Measurements from ENCODE around the gene ITPA. TPM values are rescaled to one million over a fixed set of nuclear protein-coding genes. Genes with fewer than 3 reads are reported as not detected.

ITPA gene
- total RNA-seq, 1 experiment from 2014 or later, result 77.3 TPM

DNA sequence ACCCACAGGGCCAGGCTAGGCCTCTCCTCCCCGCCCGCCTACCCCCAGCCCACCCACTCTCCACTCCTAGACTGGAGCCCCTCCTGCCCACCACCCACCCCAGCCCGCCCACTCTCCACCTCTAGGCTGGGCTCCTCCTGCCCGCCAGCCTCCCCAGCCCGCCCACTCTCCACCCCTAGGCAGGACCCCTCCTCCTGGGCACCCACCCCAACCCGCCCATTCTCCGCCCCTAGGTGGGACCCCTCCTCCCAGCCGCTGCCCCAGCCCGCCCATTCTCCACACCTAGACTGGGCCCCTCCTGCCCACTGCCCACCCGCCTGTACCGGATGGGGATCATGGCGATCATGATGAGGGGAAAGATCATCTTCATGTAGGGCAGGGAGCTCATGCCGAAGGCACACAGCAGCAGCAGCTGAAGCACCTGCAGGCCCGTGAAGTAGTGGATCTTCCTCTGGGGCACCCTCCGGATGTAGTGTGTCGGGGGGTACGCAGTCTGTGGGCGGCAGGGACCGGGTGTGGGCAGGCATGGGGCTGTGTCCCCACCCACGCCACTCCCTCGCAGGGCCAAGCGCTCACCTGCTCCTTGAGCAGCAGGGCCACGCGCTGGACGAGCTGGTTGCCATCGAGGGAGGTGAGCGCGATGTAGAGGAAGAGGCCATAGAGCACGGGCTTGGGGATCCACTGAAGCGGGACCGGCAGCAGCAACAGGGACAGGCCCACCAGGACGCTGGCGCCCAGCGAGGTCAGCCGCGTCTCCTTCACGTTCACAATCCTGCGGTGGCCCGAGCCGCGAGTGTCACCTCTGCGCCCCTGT lies 18.8 kb downstream of the ITPA start:
- peaks cover 0 to 7% of the 10 kb centered on the region in 2 experiments; a peak in 2 of 4 replicates for H3K36me3 ChIP-seq (ENCODE audit: control insufficient read depth in 1 of 2, insufficient read depth in 2 of 2, low read length in 2 of 2)
- H3K9me2 ChIP-seq (ENCODE audit: insufficient read depth), result no peaks in the 10 kb centered on the region
- TF ChIP-seq ZNF274 (IDR thresholded peaks at IDR 0.05; ENCODE audit: low read depth, low read length) (no peak), CEBPB (IDR thresholded peaks at IDR 0.05; ENCODE audit: low read depth) (no peak), EGR1 (IDR thresholded peaks at IDR 0.05; ENCODE audit: low read depth) (no peak), ZFX (IDR thresholded peaks at IDR 0.05) (no peak), SRF (IDR thresholded peaks at IDR 0.05; ENCODE audit: low read depth) (no peak), POLR2A (IDR thresholded peaks at IDR 0.05; ENCODE audit: borderline replicate concordance, extremely low read depth, insufficient read depth, insufficient read length) (no peak), SIN3A (IDR thresholded peaks at IDR 0.05; ENCODE audit: low read depth) (no peak)
- TF ChIP-seq, protein P1, sequence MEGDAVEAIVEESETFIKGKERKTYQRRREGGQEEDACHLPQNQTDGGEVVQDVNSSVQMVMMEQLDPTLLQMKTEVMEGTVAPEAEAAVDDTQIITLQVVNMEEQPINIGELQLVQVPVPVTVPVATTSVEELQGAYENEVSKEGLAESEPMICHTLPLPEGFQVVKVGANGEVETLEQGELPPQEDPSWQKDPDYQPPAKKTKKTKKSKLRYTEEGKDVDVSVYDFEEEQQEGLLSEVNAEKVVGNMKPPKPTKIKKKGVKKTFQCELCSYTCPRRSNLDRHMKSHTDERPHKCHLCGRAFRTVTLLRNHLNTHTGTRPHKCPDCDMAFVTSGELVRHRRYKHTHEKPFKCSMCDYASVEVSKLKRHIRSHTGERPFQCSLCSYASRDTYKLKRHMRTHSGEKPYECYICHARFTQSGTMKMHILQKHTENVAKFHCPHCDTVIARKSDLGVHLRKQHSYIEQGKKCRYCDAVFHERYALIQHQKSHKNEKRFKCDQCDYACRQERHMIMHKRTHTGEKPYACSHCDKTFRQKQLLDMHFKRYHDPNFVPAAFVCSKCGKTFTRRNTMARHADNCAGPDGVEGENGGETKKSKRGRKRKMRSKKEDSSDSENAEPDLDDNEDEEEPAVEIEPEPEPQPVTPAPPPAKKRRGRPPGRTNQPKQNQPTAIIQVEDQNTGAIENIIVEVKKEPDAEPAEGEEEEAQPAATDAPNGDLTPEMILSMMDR (IDR thresholded peaks at IDR 0.05 in 2 of 3, conservative IDR thresholded peaks at IDR 0.05 in 1 of 3; ENCODE audit: borderline replicate concordance in 1 of 3, insufficient read depth in 1 of 3, low read depth in 2 of 3, low read length in 2 of 3), result no peak
- TF ChIP-seq, protein P2, sequence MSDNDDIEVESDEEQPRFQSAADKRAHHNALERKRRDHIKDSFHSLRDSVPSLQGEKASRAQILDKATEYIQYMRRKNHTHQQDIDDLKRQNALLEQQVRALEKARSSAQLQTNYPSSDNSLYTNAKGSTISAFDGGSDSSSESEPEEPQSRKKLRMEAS (IDR thresholded peaks at IDR 0.05), result no peak
- no peak overlapping the region for H3K9ac ChIP-seq (ENCODE audit: low read length)
- H3K4me2 ChIP-seq (ENCODE audit: low read length), result no peak overlapping the region
- H3K4me3 ChIP-seq (replicated peaks in 1 of 2; ENCODE audit: low read depth in 1 of 2, low read length in 2 of 2), result no peak overlapping the region
- no peak overlapping the region for H2AFZ ChIP-seq (ENCODE audit: low read depth, low read length, poor library complexity, severe bottlenecking)
- intact Hi-C loops (cut with micrococcal nuclease), result no loop called here
- H4K20me1 ChIP-seq (ENCODE audit: insufficient read depth), result no peaks in the 10 kb centered on the region
- no peak for ATAC-seq
- ChIA-PET RAD21 (ENCODE audit: low non-redundant PET in 1 of 2, low total read pairs in 2 of 2, uncharacterized antibody in 2 of 2, unreplicated experiment in 2 of 2) (no interaction called here), CTCF (no interaction called here), POLR2A (no interaction called here)
- no peaks in the 10 kb centered on the region for H3K27me3 ChIP-seq (ENCODE audit: insufficient read depth, low read length)
- no peak for DNase-seq (ENCODE audit: low read depth, low spot score)
- no peaks in the 10 kb centered on the region for H3K79me2 ChIP-seq (ENCODE audit: insufficient read depth, low read length)
- H3K27ac ChIP-seq (ENCODE audit: low read depth, low read length), result no peak overlapping the region
- no TSS peak for BruUV-seq (replicated peaks)
- H3K9me3 ChIP-seq (ENCODE audit: control insufficient read depth in 1 of 2, insufficient read depth in 1 of 2, low read depth in 1 of 2, low read length in 2 of 2), result no peaks in the 10 kb centered on the region
- H3K4me1 ChIP-seq (ENCODE audit: control insufficient read depth in 1 of 2, insufficient read depth in 2 of 2, low read length in 2 of 2), result no peaks in the 10 kb centered on the region

Measured in HCT116 (cell line).